Measurements from ENCODE around the gene ORC6. TPM values are rescaled to one million over a fixed set of nuclear protein-coding genes. Genes with fewer than 3 reads are reported as not detected.

Gene ORC6
- total RNA-seq, 2 donors from 2014 or later: 6.8 to 28.4 TPM

DNA sequence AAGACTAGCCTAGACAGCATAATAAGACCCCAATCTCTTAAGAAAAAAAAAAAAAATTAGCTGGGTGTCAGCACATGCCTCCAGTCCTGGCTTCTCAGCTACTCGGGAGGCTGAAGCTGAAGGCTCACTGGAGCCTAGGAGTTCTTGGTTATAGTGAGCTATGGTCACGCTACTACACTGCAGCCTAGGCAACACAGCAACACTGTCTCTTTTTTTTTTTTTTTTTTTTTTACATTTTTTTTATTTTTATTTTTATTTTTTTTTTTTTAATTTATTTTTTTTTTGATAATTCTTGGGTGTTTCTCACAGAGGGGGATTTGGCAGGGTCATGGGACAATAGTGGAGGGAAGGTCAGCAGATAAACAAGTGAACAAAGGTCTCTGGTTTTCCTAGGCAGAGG, 4.1 kb downstream of the ORC6 start:
- TF ChIP-seq, protein P1, sequence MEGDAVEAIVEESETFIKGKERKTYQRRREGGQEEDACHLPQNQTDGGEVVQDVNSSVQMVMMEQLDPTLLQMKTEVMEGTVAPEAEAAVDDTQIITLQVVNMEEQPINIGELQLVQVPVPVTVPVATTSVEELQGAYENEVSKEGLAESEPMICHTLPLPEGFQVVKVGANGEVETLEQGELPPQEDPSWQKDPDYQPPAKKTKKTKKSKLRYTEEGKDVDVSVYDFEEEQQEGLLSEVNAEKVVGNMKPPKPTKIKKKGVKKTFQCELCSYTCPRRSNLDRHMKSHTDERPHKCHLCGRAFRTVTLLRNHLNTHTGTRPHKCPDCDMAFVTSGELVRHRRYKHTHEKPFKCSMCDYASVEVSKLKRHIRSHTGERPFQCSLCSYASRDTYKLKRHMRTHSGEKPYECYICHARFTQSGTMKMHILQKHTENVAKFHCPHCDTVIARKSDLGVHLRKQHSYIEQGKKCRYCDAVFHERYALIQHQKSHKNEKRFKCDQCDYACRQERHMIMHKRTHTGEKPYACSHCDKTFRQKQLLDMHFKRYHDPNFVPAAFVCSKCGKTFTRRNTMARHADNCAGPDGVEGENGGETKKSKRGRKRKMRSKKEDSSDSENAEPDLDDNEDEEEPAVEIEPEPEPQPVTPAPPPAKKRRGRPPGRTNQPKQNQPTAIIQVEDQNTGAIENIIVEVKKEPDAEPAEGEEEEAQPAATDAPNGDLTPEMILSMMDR (IDR thresholded peaks at IDR 0.05): no peak
- no peak overlapping the region for H3K4me3 ChIP-seq
- H3K27me3 ChIP-seq: no peaks in the 10 kb centered on the region
- H3K9me3 ChIP-seq: no peaks in the 10 kb centered on the region
- H3K27ac ChIP-seq: no peak overlapping the region
- H3K36me3 ChIP-seq: no peaks in the 10 kb centered on the region
- no peak for DNase-seq
- H3K9ac ChIP-seq (ENCODE audit: low read depth in 2 of 2, low read length in 2 of 2): no peak overlapping the region
- intact Hi-C loops (cut with DNase I): loop anchor here (5.0 kb wide), 1 partner anchor 109 kb away; no protein-coding TSS in a partner anchor
- H3K4me1 ChIP-seq: peaks cover 10% of the 10 kb centered on the region

DNA sequence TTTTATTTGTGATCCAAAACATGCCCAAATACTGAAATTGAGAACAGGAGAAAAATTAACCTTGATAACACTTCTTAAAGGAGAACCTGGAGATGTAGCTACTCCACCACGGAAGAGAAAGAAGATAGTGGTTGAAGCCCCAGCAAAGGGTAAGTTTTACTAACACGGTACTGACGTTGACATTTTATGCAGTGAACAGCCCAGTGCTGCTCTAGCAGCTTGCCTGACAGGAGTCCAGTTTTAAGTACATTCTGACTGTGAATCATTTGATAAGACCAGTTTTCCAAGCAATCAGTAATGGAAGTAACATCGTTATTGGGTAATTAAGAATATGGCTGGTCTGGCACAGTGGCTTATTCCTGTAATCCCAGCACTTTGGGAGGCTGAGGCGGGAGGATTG, 6.5 kb downstream of the ORC6 start:
- no peak overlapping the region for H3K4me3 ChIP-seq
- no peak overlapping the region for H3K27ac ChIP-seq
- no peaks in the 10 kb centered on the region for H3K27me3 ChIP-seq
- peaks cover 4% of the 10 kb centered on the region for H3K4me1 ChIP-seq
- H3K9me3 ChIP-seq: no peaks in the 10 kb centered on the region
- H3K36me3 ChIP-seq: no peaks in the 10 kb centered on the region
- DNase-seq: no peak
- TF ChIP-seq, protein P1 (IDR thresholded peaks at IDR 0.05): no peak
- no peak overlapping the region for H3K9ac ChIP-seq (ENCODE audit: low read depth in 2 of 2, low read length in 2 of 2)
- intact Hi-C loops (cut with DNase I): no loop called here

DNA sequence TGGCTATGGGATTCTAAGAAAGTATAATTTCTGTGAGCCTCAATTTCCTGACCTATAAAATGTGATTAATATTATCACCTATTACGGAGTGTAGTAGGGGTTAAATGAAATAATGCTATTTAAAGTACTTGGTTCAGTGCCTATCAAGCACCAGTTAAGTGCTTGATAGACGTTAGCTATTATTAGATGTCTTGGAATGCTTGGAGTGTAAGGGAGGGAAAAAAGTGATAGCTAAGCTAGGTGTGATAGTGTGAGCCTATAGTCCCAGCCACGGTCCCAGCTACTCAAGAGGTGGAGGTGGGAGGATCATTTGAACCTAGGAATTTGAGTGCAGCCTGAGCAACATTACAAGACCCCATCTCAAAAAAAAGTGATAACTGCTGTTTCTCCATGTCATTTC, 7.5 kb downstream of the ORC6 start:
- intact Hi-C loops (cut with DNase I): no loop called here
- H3K27ac ChIP-seq: no peak overlapping the region
- H3K36me3 ChIP-seq: no peaks in the 10 kb centered on the region
- no peak for DNase-seq
- TF ChIP-seq, protein P1 (IDR thresholded peaks at IDR 0.05): no peak
- H3K9me3 ChIP-seq: no peaks in the 10 kb centered on the region
- no peaks in the 10 kb centered on the region for H3K4me1 ChIP-seq
- H3K27me3 ChIP-seq: no peaks in the 10 kb centered on the region
- no peak overlapping the region for H3K9ac ChIP-seq (ENCODE audit: low read depth in 2 of 2, low read length in 2 of 2)
- H3K4me3 ChIP-seq: no peak overlapping the region

DNA sequence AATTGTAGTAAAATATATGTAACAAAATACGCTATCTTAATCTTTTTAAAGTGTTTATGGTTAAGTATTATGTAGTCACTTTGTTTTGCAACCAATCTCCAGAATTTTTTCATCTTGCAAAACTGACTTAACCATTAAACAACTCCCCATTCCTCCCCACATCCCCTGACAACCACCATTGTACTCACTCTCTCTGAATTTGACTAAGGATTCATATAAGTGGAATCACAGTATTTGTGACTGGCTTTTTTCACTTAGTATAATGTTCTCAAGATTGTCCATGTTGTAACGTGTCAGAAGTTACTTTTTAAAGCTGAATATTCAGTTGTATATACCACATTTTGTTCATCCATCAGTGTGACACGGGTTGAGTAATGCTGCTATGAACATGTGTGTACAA, 10.6 kb downstream of the ORC6 start:
- Histone ChIP-seq H3K27me3 (no peaks in the 10 kb centered on the region), H3K4me1 (no peaks in the 10 kb centered on the region), H3K27ac (no peak overlapping the region), H3K4me3 (no peak overlapping the region), H3K36me3 (no peaks in the 10 kb centered on the region), H3K9me3 (no peaks in the 10 kb centered on the region), H3K9ac (ENCODE audit: low read depth in 2 of 2, low read length in 2 of 2) (no peak overlapping the region)
- intact Hi-C loops (cut with DNase I): no loop called here
- TF ChIP-seq, protein P1 (IDR thresholded peaks at IDR 0.05): no peak
- no peak for DNase-seq

DNA sequence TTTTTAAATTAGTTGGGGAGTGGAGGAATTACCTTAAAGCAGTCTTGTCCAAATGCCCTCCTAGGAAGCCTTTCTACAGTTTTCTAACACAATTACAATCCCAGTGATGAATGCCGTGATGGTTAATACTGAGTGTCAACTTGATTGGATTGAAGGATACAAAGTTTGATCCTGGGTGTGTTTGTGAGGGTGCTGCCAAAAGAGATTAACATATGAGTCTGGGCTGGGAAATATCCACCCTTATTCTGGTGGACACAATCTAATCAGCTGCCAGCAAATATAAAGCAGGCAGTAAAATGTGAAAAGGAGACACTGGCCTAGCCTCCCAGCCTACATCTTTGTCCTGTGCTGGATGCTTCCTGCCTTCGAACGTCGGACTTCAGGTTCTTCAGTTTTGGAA, 12.2 kb downstream of the ORC6 start:
- no peak for DNase-seq
- Histone ChIP-seq H3K27ac (no peak overlapping the region), H3K36me3 (no peaks in the 10 kb centered on the region), H3K9ac (ENCODE audit: low read depth in 2 of 2, low read length in 2 of 2) (no peak overlapping the region), H3K27me3 (no peaks in the 10 kb centered on the region), H3K9me3 (no peaks in the 10 kb centered on the region), H3K4me3 (no peak overlapping the region), H3K4me1 (no peaks in the 10 kb centered on the region)
- intact Hi-C loops (cut with DNase I): no loop called here
- TF ChIP-seq, protein P1 (IDR thresholded peaks at IDR 0.05): no peak

DNA sequence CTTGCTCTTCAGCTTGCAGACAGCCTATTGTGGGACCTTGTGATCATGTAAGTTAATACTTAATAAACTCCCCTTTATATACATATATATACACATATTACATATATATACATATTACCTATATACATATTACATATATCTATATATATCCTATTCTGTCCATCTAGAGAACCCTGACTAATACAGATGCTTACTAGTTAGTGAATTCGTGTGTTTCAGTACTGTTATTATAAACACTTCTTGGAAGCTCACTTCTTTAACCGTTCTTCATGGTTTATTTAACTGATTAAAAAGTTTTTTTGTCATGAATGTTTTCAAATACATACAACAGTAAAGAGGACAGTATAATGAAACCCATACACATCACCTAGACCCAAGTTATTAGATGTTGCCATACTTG, 12.6 kb downstream of the ORC6 start:
- H3K4me1 ChIP-seq: no peaks in the 10 kb centered on the region
- H3K27me3 ChIP-seq: no peaks in the 10 kb centered on the region
- H3K9me3 ChIP-seq: no peaks in the 10 kb centered on the region
- TF ChIP-seq, protein P1 (IDR thresholded peaks at IDR 0.05): no peak
- no peak for DNase-seq
- H3K9ac ChIP-seq (ENCODE audit: low read depth in 2 of 2, low read length in 2 of 2): no peak overlapping the region
- no peaks in the 10 kb centered on the region for H3K36me3 ChIP-seq
- intact Hi-C loops (cut with DNase I): no loop called here
- H3K4me3 ChIP-seq: no peak overlapping the region
- H3K27ac ChIP-seq: no peak overlapping the region
